ENCODE results near the gene COL6A1.
"Not testable (repeated sequence)": the region's sequence is repeated elsewhere in the genome, so short reads cannot be mapped to it uniquely, and the experiment has no call there.

COL6A1 gene

DNA sequence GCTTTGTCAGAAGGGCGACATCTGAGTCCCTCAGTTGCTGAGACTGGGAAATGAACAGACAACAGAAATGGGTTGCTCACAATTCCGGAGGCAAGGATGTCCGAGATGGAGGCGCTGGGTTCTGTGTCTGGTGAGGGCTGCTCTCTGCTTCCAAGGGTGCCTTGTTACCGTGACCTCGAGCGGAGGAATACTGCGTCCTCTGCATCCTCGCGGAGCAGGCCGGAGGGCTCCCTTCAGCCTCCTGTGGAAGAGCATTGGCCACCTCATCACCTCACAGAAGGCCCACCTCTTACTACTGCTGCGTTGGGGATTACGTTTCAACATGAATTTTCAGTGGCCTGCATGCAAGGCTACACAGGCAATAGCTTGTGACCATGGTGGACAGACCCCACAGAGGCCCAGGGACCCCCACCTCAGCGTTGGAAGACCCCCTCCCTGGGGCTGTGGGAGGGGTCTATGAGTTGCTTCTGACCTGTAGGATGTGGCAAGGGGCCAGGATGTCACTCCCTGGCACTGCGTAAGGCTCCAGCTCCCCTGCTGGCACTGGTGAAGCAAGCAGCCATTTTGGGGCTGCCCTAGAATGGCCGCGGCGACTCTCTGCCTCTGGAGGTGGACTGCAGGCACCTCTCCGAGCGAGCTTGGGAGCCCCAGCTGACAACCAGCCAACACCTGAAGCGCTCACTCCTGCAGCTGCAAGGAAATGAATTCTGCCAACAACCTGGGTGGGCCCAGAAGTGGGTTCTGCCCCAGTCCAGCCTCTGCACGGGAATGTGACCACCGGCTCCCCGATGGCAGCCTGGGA, 36.3 kb upstream of the COL6A1 start:
- in situ Hi-C loops (cut with MboI; ENCODE audit: low pct_unique_long_range_greater_than_20kb, low sequenced_read_pairs), result no loop called here
- no peak for DNase-seq

DNA sequence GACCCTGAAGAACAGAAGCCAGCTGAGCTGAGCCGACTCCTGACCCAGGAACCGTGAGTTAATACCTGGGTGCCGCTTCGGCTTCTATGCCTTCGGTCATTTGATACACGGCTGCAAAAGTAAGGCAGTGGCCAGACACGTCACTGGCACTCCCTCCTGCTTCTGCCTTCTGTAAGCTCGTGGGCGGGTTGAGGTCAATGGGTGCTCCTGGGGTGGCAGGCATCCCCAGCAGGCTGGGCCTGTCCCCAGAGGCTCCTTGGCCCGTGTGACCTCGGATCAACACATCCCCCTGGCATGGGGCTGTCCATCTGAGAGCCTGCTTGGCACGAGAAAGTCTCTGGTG, 35.7 kb upstream of the COL6A1 start:
- DNase-seq, result no peak
- in situ Hi-C loops (cut with MboI; ENCODE audit: low pct_unique_long_range_greater_than_20kb, low sequenced_read_pairs), result no loop called here

DNA sequence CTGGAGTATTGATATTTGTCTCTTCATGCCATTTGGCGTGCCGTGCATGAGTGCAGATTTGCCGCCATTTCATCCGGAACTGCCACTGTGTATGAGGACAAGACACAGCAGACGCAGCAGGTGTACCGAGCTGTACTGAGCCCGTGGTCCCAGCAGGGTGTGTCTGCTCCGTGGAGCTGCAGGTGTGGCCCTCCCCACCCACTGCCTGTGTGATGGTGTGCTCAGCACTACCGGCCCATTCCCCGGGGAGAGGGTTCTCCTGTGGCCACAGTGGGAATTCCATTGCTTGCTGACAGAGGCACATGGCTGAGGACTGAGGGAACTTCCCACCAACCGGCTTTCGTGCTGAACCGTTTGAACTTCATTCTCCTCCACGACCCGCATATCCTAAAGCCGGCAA, 34.3 kb upstream of the COL6A1 start:
- in situ Hi-C loops (cut with MboI; ENCODE audit: low pct_unique_long_range_greater_than_20kb, low sequenced_read_pairs), result no loop called here
- no peak for DNase-seq

DNA sequence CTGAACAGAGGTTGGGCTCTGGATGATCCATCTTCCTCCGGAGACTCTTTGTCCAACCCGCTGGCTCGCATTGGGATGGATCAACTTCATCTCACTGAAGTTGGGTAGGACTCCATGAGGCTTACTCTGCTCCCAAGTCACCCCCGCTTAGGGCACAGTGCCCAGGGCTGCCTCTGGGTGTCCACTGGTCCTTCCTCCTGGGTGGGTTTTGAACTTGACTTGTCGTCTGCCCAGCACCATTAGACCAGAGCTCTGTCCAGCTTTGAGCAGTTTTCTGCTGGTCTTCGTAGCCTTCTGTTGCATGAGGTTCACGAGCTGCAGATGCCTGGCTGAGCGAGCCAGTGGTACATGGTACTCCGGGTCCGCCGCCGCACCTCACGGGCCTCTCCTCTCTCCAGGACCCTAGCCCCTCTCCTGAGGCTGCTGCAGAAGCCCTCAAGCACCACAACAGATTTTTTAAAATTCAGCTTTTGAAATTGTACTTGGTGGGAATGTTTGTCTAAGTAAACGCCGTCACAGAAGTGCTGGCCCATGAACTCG, 33.8 kb upstream of the COL6A1 start:
- in situ Hi-C loops (cut with MboI; ENCODE audit: low pct_unique_long_range_greater_than_20kb, low sequenced_read_pairs), result no loop called here

DNA sequence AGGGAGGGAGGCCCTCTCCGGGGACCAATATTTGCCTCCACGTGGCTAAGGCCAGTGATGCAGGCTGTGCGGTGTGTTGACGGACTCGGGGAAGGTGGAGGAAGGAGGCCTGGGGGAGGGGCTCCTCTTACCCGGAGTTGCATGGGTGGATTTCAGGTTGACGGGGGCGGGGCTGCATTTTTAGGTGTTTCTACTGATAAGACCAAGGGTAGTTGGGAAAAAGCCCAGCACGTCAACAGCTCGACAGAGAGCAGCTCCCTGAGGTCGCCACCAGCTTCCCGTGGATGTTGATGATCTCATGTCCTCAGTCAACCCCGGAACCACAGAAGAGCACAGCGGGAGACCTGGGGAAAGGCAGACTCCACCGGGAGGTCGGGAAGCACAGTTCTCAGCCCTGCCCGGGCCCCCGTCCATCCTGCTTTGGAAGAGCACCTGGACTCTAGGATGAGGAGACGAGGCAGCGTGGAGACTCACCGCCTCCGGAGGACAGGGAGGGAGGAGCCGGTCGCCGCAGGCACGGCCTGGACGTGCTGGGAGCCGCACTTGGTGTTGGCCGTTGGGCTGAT, 32.9 kb upstream of the COL6A1 start:
- in situ Hi-C loops (cut with MboI; ENCODE audit: low pct_unique_long_range_greater_than_20kb, low sequenced_read_pairs), result no loop called here
- no peak for DNase-seq

More for the DNA sequence above, 33.8 kb upstream of the COL6A1 start:
- DNase-seq, result no peak

DNA sequence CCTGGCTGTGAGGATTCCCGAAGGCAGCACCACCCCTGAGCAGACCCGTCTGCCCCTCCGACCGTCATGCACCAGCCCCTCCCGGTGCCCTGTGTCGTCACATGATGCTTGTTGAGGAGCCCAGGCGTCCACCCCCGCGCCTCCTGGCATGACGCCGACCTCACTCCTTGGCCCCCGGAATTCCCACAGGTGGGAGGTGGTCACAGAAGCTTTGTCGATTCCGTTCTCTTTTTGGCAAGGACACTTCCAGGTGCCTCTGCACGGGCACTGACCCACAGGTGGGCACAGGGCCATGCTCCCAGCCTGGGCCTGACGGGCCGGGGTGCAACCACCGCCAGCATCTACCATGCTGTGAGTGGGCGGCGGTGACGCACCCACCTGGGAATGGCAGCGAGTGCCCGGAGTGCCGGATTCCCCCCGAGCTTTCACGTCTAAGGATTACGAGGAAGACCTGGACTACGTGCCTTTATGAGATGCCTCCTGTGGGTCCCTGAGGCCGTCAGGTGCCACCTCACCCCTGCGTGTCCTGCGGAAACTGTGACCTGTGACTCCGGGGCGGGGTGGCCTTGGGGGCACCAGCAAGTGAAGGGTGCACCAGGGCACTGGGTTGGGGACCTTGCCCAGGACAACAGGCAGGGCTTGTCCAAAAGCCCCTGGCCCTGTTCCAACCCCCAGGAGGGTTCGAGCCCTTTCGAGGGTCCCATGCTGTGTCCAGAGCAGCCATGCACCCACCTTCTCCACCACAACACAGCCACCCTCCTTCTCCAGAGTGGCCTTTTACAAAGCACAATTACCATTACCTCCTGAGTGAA, 31.4 kb upstream of the COL6A1 start:
- no peak for DNase-seq

DNA sequence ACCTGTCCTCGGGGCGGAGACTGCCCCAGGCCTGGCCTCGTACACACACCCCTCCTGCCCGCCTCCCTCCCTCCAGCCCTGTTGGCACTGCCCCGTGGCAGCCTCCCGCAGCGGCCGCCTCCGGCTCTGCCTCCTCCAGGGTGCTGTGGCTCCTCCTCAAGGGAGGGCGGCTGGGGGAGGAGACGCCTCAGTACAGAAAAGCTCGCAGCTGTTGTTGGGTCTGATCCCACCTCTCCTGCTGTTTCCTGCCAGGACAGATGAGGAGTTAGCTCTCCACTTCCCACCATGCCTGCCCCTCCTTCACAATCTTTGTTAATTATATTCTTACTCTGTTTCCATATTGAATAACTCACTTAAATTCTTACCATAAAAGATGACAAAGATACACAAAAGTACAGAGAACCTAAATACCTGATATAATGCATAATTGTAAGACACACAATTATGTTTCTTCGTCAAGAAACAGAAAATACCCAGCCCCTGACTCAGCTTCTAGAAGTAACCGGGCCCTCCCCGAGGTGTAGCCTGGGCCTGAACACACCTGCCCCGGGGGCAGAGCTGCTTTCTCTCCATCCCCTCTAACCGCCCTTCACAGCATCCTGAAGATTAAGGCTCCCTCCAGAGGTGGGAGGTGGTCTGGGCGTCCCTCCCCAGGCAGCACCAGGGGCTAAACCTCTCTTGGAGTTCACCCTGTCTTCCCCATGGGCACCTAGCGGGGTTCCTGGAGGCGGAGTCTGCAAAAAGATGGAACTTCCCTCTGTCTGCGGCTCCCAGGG, 30.6 kb upstream of the COL6A1 start:
- DNase-seq, result no peak
- in situ Hi-C loops (cut with MboI; ENCODE audit: low pct_unique_long_range_greater_than_20kb, low sequenced_read_pairs), result no loop called here

More for the DNA sequence above, 31.4 kb upstream of the COL6A1 start:
- in situ Hi-C loops (cut with MboI; ENCODE audit: low pct_unique_long_range_greater_than_20kb, low sequenced_read_pairs), result no loop called here

DNA sequence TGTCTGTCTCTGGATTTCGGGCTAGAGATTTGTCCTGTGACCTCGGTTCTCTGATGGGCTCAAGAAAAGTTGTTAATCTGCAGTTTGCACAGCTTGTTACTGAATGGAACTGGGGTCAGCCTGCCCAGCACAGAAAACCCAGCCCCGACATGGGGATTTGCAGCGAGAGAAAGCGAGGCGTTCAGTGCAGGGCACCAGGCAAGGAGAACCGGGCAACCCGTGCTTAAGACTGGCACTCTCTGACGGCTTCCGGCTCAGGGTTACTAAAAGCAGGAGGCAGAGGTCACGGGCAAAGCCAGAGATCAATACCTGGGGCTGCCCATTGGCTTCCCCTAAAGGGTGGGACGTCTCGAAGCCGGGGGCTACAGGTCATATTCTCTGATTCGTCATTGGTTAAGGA, 29.9 kb upstream of the COL6A1 start:
- in situ Hi-C loops (cut with MboI; ENCODE audit: low pct_unique_long_range_greater_than_20kb, low sequenced_read_pairs), result no loop called here
- DNase-seq, result no peak

DNA sequence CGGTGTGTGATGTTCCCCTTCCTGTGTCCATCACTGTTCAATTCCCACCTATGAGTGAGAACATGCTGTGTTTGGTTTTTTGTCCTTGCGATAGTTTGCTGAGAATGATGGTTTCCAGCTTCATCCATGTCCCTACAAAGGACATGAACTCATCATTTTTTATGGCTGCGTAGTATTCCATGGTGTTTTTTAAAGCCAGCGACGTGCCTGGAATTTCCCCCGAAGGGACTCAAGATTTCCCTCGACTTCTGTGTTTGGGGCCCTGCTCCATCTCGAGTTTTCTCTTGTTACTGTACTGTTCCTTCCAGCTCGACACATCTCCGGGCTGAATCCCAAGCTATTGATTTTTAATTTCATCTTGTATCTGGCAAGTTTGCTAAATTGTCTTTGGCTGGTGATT, 29.0 kb upstream of the COL6A1 start:
- in situ Hi-C loops (cut with MboI; ENCODE audit: low pct_unique_long_range_greater_than_20kb, low sequenced_read_pairs); DNase-seq: not testable (repeated sequence)

DNA sequence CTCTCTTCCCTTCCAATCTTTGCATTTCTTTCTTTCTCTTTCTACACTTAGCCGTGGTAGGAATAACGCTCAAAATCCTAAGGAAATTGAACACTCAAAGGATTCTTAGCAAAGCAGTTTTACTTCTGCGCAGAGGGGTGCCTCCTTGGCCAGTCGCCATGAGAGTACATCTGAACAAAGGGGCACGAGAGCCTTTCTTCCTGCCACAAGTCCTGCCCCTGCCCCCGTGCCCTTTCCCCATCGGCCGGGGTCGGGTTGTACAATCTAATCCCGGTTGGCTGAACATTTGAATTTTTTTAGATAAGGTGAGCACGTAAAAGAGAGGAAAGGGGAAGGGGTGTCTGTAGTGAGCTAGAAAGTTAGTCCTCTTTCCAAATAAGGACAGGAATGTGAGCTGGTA, 28.6 kb upstream of the COL6A1 start:
- no peak for DNase-seq
- in situ Hi-C loops (cut with MboI; ENCODE audit: low pct_unique_long_range_greater_than_20kb, low sequenced_read_pairs), result no loop called here

DNA sequence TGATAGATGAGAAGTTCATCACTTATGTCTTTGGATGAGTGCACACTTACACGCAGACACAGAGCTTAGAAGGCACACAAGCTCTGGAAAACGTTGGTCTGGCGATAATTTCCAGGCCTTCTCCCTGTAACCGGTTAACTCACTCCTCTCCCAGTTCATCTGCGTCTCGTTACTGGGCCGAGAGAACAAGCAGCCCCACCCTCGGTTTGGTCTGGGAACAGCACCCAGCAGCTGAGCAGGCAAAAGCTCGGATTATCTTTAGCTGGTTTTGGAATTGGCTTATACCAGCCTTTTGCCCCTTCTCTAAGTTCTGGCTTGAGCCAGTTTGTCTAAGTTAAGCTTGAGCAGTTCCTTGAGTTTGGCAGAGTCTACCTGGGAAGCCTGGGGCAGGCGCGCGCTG, 27.3 kb upstream of the COL6A1 start:
- in situ Hi-C loops (cut with MboI; ENCODE audit: low pct_unique_long_range_greater_than_20kb, low sequenced_read_pairs), result no loop called here
- no peak for DNase-seq

DNA sequence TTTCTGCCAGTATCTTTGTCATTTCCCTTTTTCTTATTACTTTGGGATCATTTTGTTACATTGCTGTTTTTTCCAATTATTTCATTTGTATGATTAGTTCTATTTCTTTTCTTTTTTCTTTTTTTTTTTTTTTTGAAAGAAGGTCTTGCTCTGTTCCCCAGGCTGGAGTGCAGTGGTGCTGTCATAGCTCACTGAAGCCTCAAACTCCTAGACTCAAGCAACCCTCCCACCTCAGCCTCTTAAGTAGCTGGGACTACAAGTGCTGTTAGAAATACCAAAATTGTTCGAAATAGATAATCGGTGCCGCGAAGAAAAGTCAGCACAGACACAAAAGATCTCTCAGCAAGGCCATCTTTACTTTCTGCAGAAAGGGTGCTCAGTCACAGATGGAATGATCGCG, 26.6 kb upstream of the COL6A1 start:
- DNase-seq, result no peak
- in situ Hi-C loops (cut with MboI; ENCODE audit: low pct_unique_long_range_greater_than_20kb, low sequenced_read_pairs), result no loop called here

DNA sequence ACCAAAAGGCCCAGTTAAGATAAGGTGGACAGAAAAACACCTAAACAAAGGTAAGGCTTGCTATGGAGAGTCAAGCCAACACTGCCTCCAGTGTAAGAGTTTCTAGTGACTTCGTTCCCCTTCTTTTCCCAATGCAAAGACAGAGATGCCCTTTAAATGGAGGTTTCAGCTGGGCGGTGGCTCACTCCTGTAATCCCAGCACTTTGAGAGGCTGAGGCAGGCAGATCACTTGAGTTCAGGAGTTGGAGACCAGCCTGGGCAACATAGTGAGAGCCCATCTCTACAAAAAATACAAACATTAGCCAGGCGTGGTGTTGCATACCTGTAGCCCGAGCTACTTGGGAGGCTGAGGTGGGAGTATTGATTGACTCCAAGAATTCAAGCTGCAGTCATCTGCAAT, 24.0 kb upstream of the COL6A1 start:
- no peak for DNase-seq
- in situ Hi-C loops (cut with MboI; ENCODE audit: low pct_unique_long_range_greater_than_20kb, low sequenced_read_pairs), result no loop called here

DNA sequence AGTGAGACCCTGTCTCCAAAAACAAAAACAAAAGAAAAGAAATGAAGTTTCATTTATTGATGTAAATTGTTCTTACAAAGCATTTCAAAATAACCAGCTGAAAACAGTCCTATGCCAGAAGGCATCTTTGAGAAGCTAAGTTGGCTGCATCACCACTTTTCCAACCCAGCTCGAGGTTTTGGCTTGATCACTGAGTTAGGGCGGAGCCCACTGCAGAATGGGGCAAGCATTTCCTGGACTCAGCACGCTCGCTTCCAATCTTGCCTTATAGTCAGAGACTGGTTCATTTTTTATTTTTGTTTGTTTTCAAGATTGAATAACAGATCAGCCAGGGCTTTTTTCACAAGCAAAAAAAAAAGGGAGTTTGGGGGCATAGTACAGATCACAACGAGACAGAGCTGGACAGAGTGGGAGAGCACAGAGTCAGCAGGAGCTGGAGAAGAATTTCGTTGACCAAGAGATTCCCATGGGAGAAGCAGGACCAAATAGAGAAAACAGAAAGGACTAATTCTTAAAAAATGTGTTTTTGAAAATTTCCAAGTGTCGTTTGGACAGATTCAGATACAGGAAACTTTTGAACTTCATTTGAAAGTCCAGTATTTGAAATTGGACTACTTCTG, 23.5 kb upstream of the COL6A1 start:
- DNase-seq, result no peak
- in situ Hi-C loops (cut with MboI; ENCODE audit: low pct_unique_long_range_greater_than_20kb, low sequenced_read_pairs), result no loop called here

DNA sequence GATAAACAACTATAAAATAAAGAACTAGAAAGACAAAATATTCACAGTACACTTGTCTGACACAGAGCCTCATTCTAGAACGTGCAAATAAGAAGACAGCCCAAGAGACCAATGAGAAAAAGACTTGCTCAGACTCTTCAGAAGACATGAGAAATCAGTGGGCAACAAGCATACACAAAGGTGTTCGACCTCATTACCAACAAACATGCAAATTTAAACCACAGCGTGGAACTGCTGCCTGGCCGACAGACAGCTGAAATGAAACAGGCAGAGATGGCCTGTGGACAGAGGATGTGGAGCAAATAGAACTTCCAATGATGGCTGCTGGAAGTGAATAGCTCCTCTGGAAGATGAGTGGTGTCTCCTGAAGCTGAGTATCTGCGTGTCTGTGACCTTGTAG, 22.4 kb upstream of the COL6A1 start:
- in situ Hi-C loops (cut with MboI; ENCODE audit: low pct_unique_long_range_greater_than_20kb, low sequenced_read_pairs), result no loop called here
- DNase-seq, result no peak

DNA sequence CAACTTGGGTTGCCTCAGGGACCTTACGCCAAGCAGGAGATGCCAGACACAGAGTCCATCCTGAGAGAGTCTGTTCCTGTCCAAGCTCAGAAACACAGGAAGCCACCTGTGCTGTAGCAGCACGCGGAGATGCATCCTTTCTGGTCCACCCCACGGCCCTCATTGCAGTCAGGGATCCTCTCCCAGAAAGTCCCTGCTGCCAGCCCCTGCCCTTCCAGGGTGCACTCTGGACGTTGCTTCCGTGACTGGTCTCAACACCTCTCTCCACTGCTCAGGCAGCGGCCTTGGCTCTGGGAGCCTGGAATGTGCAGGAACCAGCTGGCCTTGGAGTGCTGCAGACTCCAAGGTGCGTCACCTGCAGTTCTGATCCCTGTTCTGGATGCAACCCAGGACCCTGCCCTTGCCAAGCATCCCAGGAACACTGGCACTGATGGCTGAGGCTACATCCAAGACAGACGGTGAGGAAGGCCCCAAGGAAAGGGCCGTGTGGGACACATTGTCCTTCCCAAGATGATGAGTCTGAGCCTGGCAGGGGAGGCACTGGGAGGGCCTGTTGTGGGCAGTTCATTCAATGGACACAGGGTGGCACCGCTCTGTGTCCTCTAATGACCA, 21.7 kb upstream of the COL6A1 start:
- in situ Hi-C loops (cut with MboI; ENCODE audit: low pct_unique_long_range_greater_than_20kb, low sequenced_read_pairs), result no loop called here
- no peak for DNase-seq

DNA sequence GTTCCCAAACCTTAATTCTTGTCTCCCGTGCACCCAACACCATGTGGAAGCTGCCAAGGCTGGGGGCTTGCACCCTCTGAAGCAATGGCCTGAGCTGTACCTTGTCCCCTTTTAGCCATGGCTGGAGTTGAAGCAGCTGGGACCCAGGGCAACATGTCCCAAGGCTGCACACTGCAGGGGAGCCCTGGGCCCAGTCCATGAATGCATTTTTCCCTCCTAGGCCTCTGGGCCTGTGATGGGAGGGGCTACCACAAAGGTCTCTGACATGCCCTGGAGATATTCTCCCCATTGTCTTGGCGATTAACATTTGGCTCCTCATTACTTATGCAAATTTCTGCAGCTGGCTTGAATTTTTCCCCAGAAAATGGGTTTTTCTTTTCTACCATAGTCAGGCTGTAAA, 20.2 kb upstream of the COL6A1 start:
- DNase-seq; in situ Hi-C loops (cut with MboI; ENCODE audit: low pct_unique_long_range_greater_than_20kb, low sequenced_read_pairs): not testable (repeated sequence)

DNA sequence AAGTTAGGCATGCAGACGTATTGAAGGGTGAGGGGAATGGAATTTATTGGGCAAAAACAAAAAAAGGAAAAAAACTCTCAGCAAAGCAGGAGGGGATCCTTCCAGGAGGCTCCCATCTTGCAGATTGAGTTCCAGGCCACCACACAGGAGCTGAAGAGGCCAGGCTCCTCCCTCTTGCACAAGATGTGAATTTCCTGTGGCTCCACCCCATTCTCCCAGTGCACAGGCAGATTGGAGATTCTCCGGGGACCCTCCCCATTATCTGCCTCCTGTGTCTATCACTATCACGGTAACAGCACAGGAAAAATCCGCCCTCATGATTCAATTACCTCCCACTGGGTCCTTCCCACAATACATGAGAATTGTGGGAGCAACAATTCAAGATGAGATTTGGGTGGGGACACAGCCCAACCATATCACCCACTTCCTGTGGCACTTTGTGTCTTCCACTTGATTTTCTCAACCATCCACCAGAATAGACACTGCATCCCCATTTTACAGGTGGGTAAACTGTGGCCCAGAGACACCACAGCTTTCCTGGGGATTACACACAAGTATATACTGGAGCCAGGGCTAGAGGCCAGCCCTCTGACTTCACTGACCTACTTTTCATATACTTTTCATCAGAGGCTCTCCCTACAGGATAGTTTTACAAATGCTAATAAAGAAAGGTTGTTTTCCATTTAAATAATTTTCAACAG, 18.9 kb upstream of the COL6A1 start:
- in situ Hi-C loops (cut with MboI; ENCODE audit: low pct_unique_long_range_greater_than_20kb, low sequenced_read_pairs), result no loop called here
- no peak for DNase-seq
